ENCODE results near the gene PPDPF.
A peak's percentile ranks its signal among the peaks of the same experiment; 100 is the strongest.

PPDPF gene

DNA sequence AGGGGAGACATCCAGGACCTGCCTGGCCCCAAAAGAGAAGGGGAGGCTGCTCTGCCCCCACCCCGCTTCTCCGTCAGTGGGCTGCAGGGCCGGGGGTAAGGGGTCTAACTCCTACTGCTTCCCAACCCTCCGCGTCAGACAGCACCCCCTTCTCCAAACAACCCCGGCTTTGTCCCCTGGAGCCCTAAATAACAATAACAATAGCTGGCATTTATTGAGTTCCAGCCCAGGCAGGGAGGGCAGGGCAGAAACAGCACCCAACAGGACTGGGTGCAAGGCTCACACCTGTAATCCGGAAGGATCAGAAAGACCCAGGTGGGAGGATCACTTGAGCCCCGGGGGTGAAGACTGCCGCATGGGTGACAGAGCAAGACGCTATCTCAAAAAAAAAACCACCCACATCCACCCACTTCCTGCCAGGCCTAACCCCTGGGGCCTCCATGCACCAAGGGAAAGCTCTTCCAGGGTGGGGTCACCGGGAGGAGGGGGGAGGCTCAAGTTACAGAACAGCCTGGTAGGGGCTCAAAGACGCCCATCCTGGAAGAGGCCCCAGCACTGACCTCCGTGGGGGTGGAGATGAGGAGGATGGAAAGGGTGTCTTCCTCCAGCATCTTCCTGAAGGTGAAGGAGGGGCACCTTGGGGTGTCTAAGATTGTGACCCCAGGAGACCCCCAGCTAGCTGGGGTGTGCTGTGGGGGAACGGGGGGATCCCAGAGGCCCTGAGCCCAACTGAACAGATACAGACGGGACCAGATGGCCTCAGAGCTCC is 32.1 kb downstream of the PPDPF start:
- DNase-seq, result peak in 4 of 5 donors; percentile 36 to 74 (median 42)

DNA sequence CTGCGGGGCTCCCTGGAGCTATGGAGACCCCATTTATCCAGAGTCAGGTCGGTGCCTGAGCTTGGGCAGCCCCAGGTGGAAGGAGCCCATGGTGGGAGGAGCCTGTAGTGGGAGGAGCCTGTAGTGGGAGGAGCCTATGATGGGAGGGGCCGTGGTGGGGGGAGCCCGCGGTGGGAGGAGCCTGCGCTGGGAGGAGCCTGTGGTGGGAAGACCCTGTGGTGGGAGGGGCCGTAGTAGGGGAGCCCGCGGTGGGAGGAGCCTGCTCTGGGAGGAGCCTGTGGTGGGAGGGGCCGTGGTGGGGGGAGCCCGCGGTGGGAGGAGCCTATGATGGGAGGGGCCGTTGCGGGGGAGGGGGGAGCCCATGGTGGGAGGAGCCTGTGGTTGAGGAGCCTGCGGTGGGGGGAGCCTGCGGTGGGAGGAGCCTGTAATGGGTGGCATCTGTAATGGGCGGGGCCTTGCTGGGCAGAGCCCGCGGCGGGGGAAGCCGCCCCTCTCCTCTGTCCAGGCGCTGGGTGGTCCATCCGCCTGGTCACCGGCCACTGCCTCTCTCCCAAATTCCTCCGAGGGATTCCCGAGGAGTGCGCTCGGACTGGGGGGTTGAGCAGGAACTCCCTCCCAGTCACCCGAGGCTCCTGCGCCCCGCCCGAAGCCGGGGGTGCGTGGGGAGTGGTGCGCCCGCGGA is 32.8 kb downstream of the PPDPF start:
- DNase-seq, result peak; percentile 77 to 94 (median 93)

DNA sequence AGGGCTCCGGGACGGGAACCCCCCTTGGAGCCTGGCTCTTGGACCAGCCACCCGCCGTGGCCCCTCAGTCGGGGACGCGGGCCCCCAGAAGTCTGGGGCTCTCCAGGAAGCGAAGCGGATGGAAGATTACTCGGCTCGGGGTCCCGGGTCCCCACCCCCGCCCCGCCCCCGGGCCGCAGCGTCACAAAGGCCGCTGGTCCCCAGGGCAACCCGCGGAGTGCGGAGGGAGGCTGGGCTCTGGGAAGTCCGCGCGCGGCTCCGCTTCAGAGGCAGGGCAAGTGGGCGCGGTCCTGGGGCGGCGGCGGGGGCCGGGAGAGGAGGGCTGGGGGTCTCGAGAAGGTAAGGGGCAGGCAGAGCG is 33.3 kb downstream of the PPDPF start, which contains the start of gene FNDC11:
Gene FNDC11, plus strand, starts transcription at position 227 of the 358 bp plus-strand sequence. CDS start 1,505 bp downstream, outside the sequence.
- peak in 3 of 5 donors; percentile 34 to 54 (median 37) for DNase-seq

DNA sequence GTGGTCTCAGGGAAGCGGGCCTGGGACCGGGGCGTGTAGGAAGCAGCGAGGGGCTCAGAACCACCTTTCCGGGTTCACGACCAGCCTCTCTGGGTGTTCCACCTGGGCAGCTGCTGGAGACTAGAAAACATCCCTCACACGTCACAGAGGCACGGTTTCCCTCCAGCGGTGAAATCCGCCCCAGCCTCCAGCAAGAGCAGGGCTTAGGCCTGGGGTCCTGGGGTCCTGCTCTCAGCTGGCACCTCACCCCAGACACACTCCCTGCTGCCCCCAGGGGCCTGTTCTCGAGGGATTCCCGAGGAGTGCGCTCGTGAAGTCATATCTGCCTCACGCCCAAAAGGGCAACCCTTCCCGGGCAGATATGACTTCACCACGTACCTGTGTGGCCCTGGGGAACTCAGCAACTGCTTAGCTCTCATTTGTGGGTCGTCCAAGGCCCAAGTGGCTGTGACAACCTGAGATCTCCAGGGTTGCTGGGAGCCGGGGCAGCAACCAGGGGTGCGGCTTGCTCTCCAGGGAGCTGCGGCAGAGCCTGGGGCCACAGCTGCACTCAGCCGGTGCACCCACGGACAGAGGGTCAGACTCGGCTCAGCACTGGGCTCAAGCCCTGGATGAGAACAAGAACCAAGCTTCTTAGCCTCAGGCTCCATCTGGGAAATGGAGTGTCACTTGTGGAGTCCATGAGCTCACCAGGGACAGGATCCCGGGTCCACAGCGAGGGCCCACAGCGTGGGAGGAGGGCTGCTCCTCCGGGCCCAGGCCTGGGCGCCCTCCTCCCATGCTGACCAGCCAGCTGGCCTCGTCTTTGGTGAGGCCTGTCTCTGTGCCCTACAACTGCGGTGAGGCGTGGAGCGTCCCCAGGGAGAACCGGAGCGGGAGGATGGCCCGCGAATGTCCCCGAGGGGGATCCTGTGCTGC is 34.1 kb downstream of the PPDPF start:
- DNase-seq, result no peak

DNA sequence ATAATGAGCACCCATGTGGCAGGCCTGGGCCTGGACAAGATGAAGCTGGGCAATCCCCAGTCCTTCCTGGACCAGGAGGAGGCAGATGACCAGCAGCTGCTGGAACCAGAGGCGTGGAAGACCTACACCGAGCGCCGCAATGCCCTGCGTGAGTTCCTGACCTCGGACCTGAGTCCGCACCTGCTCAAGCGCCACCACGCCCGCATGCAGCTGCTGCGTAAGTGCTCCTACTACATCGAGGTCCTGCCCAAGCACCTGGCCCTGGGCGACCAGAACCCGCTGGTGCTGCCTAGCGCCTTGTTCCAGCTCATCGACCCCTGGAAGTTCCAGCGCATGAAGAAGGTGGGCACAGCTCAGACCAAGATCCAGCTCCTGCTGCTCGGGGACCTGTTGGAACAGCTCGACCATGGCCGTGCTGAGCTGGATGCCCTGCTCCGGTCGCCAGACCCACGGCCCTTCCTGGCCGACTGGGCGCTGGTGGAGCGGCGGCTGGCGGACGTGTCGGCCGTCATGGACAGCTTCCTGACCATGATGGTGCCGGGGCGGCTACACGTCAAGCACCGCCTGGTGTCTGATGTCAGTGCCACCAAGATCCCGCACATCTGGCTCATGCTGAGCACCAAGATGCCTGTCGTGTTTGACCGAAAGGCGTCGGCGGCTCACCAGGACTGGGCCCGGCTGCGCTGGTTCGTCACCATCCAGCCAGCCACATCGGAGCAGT is 35.3 kb downstream of the PPDPF start:
- DNase-seq, result no peak

DNA sequence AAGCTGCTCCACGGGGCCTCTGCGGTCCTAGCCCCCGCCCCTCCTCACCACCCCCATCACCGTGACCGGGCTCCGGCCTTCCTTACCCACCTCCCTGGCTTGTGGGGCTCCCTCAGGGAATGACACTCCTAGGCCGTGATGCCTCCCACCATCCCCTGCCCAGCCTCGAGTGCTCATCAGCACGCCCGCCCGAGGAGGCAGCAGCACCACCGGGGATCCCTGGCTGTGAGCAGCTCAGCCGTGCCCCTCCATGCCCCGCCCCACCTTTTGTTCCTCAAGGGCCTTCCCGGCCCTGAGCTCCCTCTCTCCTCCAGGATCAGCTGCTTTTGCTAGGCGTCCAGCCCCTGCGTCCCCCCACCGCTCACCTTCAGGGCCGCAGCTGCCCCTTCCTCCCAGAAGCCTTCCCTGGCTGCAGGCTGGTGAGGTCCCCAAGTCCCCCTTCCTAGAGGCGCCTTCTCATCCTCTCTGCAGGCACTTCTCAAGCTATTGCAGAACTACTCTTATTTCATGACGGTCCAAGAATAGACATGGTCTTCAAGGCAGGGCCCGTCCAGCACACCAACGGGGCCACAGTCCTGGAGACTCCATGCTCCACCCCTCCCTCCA is 36.4 kb downstream of the PPDPF start:
- DNase-seq, result no peak

DNA sequence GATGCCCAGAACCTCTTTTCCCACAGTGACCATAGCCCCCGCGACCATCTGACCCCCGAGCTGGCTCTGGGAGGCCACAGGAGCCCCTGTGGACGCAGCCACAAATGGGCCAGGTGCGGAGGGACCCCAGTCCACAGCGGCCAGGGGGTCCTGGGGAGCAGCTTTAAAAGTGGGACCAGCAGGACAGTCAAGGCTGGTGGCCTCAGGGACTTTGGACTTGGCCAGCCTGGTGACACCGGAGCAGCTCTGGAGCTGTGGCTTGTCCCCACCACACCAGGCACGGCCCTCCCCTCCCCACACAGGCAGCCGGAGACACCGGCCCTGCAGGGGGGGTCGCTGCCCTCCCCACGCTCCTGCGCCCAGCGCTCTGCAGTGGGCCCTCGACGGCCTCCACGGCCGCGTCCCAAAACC is 36.9 kb downstream of the PPDPF start:
- DNase-seq, result no peak

DNA sequence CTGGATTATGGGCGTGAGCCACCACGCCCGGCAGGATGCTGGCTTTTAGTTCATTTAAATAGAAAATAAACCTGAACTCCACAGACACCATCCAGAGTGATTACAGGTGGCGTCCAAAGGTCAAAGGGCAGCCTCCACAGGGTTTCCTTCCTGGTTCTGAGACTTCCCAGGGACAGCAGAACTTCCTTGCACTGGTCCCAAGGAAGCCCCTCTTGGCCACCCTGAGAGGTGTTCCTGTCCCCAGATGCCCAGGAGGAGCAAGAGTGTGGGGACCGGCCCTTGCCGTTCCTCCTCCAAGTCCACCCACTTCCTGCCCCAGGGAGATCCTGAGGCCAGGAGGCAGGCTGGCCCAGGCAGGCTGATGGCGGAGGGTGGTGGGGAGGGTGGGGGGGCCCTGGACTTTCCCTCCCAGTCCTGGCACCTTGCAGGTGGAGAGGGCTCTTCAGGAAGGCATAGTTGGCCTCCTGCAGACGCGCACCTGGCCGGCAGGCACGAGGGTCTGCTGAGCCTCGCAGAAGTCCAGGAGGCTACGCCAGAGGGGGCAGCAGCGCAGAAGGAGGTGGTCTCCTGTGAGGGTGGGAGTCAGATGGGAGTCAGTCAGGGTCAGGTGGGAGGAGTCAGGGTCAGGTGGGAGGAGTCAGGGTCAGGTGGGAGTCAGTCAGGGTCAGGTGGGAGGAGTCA is 38.4 kb downstream of the PPDPF start:
- DNase-seq, result no peak

DNA sequence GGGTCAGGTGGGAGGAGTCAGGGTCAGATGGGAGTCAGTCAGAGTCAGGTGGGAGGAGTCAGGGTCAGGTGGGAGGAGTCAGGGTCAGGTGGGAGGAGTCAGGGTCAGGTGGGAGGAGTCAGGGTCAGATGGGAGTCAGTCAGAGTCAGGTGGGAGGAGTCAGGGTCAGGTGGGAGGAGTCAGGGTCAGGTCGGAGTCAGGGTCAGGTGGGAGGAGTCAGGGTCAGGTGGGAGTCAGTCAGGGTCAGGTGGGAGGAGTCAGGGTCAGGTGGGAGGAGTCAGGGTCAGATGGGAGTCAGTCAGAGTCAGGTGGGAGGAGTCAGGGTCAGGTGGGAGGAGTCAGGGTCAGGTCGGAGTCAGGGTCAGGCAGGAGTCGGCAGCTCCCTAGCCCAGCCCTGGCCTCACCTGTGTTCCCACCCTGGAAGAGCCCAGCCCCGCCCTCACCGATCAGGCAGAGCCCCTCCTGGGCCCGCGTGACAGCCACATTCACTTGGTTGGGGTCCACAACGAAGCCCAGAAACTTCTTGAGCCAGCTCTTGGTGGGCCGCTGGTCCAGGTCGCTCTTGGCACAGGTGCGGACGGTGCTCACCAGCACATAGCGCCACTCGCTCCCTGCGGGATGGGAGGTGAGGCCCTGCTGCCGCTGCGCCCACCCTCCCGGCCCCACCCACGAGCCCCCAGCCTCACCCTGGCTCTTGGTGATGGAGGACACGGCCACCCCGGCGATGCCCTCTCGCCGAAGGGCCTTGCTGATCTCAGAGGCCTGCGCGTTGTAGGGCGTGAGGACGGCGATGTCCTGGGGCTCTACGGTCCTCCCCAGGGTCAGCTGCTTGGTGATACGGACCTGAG is 39.1 kb downstream of the PPDPF start:
- peak in 1 of 5 donors; percentile 55 for DNase-seq

DNA sequence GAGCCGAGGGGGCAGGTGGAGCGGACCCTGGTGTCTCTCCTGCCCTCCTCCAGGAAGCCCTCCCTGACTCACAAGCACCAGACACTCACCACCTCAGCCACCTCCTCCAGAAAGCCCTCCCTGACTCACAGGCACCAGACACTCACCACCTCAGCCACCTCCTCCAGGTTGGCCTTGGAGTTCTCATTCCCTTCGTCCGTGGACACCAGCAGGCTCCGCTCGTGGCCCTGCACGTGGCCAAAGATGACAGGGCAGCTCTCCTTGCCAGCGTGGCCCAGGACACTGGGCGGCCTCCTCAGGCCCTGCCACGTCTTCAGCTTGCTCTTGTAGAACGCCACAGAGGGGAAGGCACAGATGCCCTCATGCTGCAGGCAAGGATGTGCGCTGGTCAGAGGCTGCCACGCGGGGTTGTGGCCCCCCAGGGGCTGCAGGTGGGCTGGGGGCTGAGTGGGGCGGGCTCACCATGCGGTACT is 39.8 kb downstream of the PPDPF start:
- DNase-seq, result no peak

DNA sequence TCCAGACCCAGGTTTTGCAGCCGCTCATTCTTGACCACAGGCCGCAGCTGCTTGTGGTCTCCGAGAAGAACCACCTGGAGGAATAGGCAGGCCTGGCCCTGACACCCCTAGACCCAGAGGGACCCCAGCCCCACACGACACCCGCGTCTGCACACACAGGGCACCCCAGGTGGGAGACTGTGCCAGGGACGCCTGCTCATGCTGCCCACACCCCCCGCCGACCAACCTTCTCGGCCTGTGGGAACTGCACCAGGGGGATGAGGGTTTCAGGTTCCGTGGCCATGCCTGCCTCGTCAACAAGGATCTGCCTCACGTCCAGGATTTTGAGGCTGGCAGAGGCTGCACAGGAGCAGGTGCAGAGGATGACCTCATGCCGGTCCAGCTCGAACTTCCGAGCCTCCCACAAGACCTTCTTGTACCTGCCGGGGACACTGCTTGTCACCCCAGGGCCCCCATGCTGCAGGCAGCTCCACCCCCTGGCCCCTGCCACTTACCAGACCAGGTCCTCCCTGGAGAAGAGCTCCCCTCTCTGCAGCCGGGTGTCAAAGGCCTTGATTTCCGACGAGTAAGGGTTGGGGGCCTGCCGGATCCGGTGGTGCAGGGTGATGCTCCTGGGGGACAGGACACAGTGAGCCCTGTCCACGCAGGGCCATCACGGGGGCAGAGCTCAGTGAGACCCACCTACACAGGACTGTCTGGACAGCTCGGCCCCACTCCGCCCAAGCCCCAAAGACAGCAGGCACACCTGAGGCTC is 40.5 kb downstream of the PPDPF start:
- no peak for DNase-seq

DNA sequence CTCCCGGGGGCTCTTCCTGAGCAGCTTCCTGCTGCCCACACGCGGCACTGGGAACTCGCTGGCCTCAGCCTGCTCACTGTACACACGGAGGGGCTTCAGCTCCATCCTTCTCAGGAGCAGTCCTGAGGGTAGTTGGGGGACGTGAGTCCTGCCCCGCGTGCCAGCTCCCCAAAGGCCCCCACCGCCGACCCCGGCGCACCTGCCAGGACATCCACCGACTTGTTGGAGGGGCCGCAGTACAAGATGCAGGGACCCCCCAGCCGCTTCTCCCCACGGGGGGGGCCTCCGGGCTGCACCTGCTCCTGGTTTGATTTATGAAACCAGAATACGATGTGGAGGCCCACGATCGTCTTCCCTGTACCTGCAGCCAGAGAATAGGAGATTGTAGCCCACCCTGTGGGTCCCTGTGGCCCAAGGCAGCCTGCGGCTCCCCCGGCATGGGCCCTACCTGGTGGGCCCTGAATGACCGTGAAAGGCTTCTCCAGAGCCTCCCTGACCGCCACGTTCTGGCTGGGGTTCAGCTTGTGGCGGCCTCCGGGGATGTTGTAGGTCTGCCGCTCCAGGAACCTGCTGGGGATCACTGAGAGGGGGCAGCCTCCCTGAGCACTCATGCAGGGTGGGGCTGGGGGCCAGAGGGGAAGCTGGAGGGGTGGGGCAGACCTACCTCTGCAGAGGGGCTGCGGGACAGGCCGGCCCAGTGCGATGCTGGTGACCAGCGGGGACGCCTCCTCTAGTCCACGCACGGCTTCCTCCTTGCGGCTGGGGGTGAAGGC is 41.2 kb downstream of the PPDPF start:
- no peak for DNase-seq

DNA sequence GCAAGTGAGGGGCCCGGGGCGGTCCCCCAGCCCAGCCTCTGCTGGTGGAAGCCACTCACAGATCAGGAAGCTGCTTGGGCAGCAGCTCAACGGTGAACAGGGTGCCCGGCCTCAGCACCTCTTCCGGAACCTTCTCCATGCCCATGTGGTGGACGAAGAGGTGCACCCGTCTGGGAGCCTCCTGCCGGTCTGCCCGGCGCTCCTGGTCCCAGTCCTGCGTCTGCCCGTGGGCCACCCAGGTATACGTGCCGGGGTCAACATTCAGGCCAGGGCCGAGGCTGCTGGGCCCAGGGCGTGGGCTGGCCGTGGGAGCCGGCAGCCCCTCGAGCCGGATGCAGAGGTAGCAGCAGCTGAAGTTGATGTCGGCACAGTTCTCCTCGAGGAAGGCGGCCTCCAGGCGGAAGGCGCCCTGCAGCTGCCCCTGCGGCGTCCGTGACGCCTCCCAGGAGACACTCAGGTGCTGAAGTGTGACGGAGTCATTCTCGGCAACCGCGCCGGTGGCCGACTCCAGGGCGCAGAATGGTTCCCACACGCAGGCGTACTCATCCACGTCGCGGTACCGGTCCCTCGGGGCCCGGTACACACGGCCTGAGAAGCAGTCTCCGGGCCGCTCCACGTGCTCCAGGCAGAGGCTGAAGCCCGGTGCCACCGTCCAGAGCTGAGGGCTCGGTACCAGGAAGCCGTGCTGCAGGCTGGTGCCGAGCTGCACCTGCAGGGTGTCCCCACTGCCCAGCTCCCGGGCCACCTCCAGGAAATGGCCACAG is 42.1 kb downstream of the PPDPF start:
- DNase-seq, result no peak

DNA sequence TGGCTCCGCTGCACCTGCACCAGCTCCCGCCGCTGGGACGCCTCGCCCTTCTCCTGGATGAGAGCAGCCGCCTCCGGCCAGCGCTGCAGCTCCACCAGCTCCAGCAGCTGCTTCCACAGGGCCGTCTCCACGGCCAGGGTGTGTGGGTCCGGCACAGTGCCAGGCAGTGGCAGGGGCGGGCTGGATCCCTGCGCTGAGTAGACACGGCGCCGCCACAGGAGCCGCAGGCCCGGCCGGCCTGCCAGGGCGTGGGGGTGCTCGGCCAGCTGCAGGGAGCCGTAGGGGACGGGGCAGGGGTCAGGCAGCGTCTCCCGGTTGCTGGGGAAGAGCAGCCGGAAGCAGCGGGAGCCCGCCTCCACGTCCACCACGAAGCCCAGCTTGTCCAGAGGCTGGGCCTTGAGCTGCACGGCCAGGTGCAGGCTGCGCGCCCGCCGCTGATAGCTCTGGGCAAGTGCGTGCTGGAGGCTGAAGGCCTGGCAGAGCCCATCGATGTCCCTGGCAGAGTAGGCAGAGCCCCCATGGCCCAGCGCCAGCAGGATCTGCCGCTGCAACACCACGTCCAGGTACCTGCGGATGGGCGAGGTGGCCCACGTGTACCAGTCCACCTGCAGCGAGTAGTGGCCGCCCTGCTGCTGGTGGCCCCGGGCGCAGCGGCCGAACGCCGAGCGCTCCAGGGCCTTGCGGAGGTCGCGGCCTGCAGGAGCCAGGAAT is 42.8 kb downstream of the PPDPF start:
- DNase-seq, result no peak

DNA sequence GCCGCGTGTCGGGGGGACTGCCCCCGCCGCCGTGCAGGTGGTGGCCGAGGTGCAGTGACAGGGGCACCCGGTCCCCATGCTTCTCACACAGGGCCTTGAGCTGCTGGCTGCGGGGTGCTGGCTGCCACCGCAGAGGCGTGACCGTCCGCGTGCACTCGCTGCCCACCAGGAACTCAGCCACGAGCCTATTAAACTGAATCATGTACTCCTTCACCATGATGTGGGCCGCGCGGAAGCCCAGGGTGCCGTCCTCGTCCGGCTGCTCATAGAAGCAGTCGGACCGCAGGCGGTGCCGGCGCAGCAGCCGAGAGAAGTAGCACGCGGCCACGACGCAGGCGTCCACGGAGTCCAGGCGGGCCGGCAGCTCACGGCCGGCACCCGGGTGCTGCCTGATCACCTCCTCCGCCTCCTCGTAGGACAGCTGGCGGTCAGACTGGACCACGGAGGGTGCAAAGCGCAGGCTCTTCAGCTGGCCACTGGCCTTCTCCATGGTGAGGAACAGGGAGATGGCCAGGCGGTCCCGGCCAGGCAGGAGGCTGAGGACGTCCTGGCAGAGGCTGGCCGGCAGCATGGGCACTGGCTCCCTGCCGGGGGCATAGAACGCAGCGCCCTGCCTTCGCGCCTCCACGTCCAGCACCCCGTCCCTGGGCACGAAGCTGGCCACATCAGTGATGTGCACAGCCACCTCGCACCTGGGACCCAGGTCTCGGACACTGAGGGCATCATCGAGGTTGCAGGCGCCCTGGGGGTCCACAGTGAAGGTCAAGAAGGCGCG is 43.7 kb downstream of the PPDPF start:
- no peak for DNase-seq

DNA sequence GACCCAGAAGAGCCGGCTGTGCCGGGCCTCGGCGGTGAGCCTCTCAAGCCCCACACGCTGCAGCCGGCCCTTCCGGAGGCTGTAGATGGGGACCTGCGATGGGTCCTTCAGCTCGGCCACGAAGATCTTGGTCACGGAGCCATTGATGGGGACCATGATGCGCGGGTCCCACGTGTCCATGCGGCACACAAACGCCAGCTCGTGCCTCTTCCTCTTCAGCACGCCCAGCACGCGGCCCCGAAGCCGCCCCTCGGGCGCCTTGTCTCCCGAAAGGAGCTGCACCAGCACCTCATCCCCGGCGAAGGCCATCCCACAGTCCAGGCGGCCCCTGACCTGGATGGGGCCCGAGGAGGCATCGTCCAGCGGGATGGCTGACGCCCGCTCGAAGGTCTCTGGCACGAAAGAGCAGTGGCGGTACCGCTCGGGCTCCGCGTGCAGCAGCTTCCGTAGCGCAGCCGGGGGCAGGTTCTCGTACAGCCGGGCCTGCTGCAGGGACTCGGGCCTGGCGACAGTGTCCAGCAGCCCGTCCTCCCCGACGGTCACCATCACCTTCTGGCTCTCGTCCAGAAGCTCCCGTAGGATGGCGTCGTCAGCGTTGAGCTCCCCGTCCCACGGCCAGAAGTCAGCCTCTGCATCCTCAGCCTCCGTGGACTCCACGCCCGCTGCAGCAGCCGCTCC is 44.6 kb downstream of the PPDPF start:
- no peak for DNase-seq
